ENCODE measurements around the gene NKTR.

NKTR gene

DNA sequence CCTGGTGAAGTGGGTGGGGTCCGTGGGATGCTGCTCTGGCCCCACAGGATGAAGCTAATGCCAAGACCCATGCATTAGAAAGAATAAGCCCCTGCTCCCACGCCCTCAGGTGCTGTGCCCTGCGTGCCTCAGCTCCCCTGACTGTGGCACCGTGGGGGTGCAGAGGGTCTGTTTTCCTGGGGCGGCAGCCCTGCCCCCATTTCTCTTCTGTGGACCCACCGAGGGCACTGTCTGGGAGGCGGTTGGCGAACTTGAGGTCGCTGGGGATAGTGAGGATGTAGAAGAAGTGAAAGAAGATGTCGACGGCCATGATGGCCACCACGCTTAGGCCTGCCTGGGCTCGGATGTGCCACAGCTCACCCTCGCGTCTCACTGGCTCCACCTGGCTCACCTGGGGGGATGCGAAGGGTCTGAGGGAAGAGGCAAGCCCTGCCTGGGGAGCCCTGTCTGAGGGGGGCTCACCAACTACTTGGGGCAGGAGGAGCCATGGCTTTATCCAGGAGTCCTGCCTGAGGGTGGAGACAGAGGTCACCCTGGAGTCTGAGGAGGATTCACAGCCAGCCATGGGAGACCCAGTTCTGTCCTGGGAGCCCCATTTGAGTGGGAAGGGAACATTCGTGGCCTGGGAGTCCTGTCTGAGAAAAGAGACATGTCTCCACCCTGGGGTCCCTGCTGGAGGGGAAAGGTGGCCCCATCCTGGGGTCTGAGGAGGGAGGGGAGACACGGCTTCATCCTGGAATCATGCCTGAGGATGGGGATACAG, 97.0 kb downstream of the NKTR start:
- FAIRE-seq, result no peak
